ENCODE data around the gene GCNT2.
"Not testable (repeated sequence)": the region's sequence is repeated elsewhere in the genome, so short reads cannot be mapped to it uniquely, and the experiment has no call there.

The GCNT2 gene

GRCh38 chr6:10514049-10514780 is 6.9 kb upstream of the GCNT2 start:
- DNase-seq (ENCODE audit: low spot score) = no peak

GRCh38 chr6:10516953-10517352 is 4.2 kb upstream of the GCNT2 start:
- DNase-seq (ENCODE audit: low spot score) = no peak

- peak; percentile 69 for DNase-seq (ENCODE audit: low spot score)
These were observed 2.4 kb upstream of the GCNT2 start for GRCh38 chr6:10518557-10519407.

- DNase-seq (ENCODE audit: low spot score) = not testable (repeated sequence)
These were observed 1.8 kb upstream of the GCNT2 start for GRCh38 chr6:10519408-10519697.

- DNase-seq (ENCODE audit: low spot score) = peak; percentile 72
These were observed 683 bp upstream of the GCNT2 start for GRCh38 chr6:10520468-10520867.

- DNase-seq (ENCODE audit: low spot score) = no peak
These were observed 1.9 kb downstream of the GCNT2 start for GRCh38 chr6:10522929-10523573.

GRCh38 chr6:10526156-10526555 is 5.0 kb downstream of the GCNT2 start:
- peak; percentile 86 for DNase-seq (ENCODE audit: low spot score)

- DNase-seq (ENCODE audit: low spot score) = peak; percentile 65
These were observed 7.2 kb downstream of the GCNT2 start for GRCh38 chr6:10528158-10528981.

GRCh38 chr6:10529231-10529801 is 8.2 kb downstream of the GCNT2 start:
- DNase-seq (ENCODE audit: low spot score) = no peak

- not testable (repeated sequence) for DNase-seq (ENCODE audit: low spot score)
These were observed 8.8 kb downstream of the GCNT2 start for GRCh38 chr6:10529828-10530374.

- no peak for DNase-seq (ENCODE audit: low spot score)
These were observed 10.4 kb downstream of the GCNT2 start for GRCh38 chr6:10531503-10531902.

- DNase-seq (ENCODE audit: low spot score) = no peak
These were observed 10.8 kb downstream of the GCNT2 start for GRCh38 chr6:10531942-10532341.

GRCh38 chr6:10532392-10532791 is 11.2 kb downstream of the GCNT2 start:
- DNase-seq (ENCODE audit: low spot score) = no peak

GRCh38 chr6:10534419-10534762 is 13.2 kb downstream of the GCNT2 start:
- no peak for DNase-seq (ENCODE audit: low spot score)

- DNase-seq (ENCODE audit: low spot score) = no peak
These were observed 14.0 kb downstream of the GCNT2 start for GRCh38 chr6:10535193-10535592.

- no peak for DNase-seq (ENCODE audit: low spot score)
These were observed 16.6 kb downstream of the GCNT2 start for GRCh38 chr6:10537726-10538125.

GRCh38 chr6:10540073-10540746 is 19.1 kb downstream of the GCNT2 start:
- no peak for DNase-seq (ENCODE audit: low spot score)

GRCh38 chr6:10541591-10541990 is 20.4 kb downstream of the GCNT2 start:
- no peak for DNase-seq (ENCODE audit: low spot score)

- no peak for DNase-seq (ENCODE audit: low spot score)
These were observed 21.1 kb downstream of the GCNT2 start for GRCh38 chr6:10542213-10542612.

GRCh38 chr6:10543488-10543887 is 22.3 kb downstream of the GCNT2 start:
- no peak for DNase-seq (ENCODE audit: low spot score)

- DNase-seq (ENCODE audit: low spot score) = no peak
These were observed 24.3 kb downstream of the GCNT2 start for GRCh38 chr6:10545482-10545881.
